Tibial artery (tissue), 4 donors: ENCODE results near the gene PDGFA.

Experiments
- DNase-seq, 2 donors: peaks; one replicate each; pipeline ENCODE4 v3.0.0-alpha.2; 2019
- H3K27ac ChIP-seq, 2 donors: fragments of 200-600 bp; sonication (generic) in 1 of 2; 1 replicate in 1 of 2; 2 replicates in 1 of 2; pipeline ENCODE4 v1.5.1; 2018 to 2019; ENCODE audit warnings: mild to moderate bottlenecking in 1 of 2
- H3K27me3 ChIP-seq, 2 donors: fragments of 200-600 bp; sonication (generic) in 1 of 2; one replicate each; pipeline versions ENCODE4 v1.5.1 to v1.6.0; 2016 to 2019
- H3K36me3 ChIP-seq, 3 donors: fragments of 200-600 bp; sonication (generic) in 2 of 3; one replicate each; pipeline ENCODE4 v1.5.1; 2016 to 2019; ENCODE audit warnings: mild to moderate bottlenecking in 2 of 3
- H3K4me1 ChIP-seq, 4 donors: fragments of 200-600 bp; sonication (generic) in 2 of 4; 1 replicate in 3 of 4; 2 replicates in 1 of 4; pipeline ENCODE4 v1.5.1; 2016 to 2019
- H3K4me3 ChIP-seq, 2 donors: fragments of 200-600 bp; sonication (generic) in 1 of 2; 1 replicate in 1 of 2; 2 replicates in 1 of 2; pipeline ENCODE4 v1.5.1; 2018 to 2019; ENCODE audit warnings: mild to moderate bottlenecking in 2 of 2
- H3K9me3 ChIP-seq, 3 donors: fragments of 200-600 bp; sonication (generic) in 1 of 3; one replicate each; pipeline ENCODE4 v1.5.1; 2016 to 2019
- intact Hi-C: fragments of 100-400 bp; cut with DNase I; formaldehyde crosslinking; loops from one replicate; pipeline ENCODE4 v1.15.0; 2023; ENCODE audit warnings: low total_unique reads
- TF ChIP-seq, protein P1 (sequence below), 2 experiments: fragments of 200-600 bp in 1 of 2; fragments of 450-650 bp in 1 of 2; IDR thresholded peaks; one replicate each; pipeline ENCODE4 v1.5.1; 2017 to 2019; ENCODE audit warnings: antibody characterized with exemption in 2 of 2, mild to moderate bottlenecking in 1 of 2, moderate library complexity in 1 of 2

Gene PDGFA

DNA sequence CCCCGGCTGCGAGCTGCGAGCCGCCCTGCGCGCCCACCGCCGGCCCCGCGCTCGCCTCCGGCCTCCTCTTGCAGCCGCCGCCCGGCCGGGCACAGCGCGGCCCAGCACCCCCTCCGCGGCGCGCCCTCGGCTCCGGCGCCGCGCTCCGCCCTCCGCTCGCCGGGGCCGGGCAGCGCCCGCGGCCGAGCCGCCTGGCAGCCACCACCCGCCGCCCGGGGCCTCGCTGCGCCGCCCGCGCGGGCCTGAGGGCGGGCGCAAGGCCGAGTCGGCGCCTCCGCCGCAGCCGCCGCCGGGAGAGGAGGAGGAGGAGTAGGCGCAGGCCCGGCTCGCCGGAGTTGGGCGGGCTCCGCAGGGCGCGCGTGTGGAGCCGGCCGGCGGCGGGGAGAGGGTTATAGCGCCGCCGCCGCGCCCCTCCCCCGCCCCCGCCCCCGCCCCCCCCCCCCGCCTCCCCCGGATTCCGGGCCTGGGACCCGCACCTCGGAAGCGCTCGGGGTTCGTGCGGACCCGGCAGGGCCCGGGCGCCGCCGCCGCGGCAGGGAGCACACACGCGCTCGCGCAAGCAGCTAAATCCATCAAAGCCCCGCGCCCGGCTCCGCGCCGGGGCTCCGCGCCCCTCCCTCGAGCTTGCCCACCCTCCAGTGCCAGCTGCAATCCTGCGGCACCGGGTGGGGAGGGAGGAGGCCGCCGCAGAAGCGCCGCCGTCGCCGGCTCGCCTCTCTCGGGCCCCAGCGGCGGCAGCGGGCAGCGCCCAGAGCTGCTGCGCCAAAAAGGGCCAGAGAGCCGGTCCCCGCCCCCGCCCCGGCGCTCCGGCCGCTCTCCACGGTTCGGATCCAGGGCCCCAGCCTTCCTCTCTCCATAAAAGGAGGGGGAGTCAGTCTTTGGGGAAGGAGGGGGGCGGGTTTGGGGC is at the start of gene PDGFA:
PDGFA (minus strand) TSS at position 363 of the 907 bp plus-strand sequence. CDS start 845 bp downstream, outside the sequence.
- Histone ChIP-seq H3K27me3 (no peaks in the 10 kb centered on the region), H3K36me3 (no peaks in the 10 kb centered on the region), H3K9me3 (peaks cover 0 to under 1% (median 0%) of the 10 kb centered on the region in 3 donors), H3K4me1 (peaks cover 0 to 62% (median 49%) of the 10 kb centered on the region in 4 donors), H3K27ac (peak within 1 kb of the TSS; percentile 96 to 99), H3K4me3 (peak within 1 kb of the TSS; percentile 89 to 96)
- TF ChIP-seq, protein P1, sequence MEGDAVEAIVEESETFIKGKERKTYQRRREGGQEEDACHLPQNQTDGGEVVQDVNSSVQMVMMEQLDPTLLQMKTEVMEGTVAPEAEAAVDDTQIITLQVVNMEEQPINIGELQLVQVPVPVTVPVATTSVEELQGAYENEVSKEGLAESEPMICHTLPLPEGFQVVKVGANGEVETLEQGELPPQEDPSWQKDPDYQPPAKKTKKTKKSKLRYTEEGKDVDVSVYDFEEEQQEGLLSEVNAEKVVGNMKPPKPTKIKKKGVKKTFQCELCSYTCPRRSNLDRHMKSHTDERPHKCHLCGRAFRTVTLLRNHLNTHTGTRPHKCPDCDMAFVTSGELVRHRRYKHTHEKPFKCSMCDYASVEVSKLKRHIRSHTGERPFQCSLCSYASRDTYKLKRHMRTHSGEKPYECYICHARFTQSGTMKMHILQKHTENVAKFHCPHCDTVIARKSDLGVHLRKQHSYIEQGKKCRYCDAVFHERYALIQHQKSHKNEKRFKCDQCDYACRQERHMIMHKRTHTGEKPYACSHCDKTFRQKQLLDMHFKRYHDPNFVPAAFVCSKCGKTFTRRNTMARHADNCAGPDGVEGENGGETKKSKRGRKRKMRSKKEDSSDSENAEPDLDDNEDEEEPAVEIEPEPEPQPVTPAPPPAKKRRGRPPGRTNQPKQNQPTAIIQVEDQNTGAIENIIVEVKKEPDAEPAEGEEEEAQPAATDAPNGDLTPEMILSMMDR (IDR thresholded peaks at IDR 0.05): peak; percentile 42 to 68
- peak in 1 of 2 donors; percentile 88 for DNase-seq
- intact Hi-C loops: loop anchor here (5.0 to 10.0 kb wide), 4 partner anchors 47 to 255 kb away; no protein-coding TSS in a partner anchor

DNA sequence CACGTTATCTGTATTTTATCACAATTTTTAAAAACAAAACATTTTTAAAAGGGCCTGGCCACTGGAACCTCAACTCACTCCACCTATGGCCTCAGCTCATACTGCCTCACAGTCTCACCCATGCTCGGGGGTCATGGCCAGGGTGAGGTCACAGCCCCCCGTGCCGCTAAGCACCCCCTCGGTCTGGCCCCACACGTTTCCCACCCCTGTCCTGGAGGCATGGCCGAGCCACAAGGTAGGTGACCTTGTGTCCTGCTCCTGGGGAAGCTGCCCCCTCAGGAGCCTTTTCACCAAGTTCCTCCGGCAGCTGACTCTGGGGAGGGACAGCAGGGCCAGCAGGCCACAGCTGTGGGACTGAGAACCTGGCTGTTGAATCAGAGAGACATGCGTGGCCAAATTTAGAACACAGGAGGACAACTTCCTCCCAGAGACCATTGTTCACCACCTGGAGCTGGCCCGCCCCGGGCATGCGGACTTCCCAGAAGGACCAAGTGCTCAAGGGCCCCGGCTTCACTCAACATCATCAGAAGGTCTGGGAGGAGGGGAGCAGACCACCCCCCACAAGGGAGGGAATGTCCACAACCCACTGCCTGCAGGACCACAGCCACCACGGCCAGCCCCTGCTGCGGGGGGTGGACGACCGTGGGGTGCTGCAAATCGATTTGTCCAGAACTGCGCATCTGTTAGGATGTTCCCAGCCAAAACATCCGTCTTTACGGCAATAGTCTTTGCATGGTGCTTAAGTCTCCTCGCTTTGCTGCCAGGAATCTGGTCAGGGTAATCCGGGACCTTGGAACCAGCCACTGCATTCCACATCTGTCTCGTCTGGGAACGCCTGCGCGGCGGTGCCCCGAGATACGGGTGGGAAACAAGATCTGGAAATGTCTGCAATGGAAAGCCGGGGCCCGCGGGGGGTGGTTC is 48.6 kb upstream of the PDGFA start:
- Histone ChIP-seq H3K36me3 (no peaks in the 10 kb centered on the region), H3K27ac (peak overlapping the region; percentile 48 to 56), H3K4me3 (peak overlapping the region; percentile 14 to 16), H3K27me3 (no peaks in the 10 kb centered on the region), H3K9me3 (no peaks in the 10 kb centered on the region), H3K4me1 (peaks cover 0 to 39% (median 29%) of the 10 kb centered on the region in 4 donors)
- no peak for DNase-seq
- TF ChIP-seq, protein P1 (IDR thresholded peaks at IDR 0.05): no peak
- intact Hi-C loops: no loop called here

DNA sequence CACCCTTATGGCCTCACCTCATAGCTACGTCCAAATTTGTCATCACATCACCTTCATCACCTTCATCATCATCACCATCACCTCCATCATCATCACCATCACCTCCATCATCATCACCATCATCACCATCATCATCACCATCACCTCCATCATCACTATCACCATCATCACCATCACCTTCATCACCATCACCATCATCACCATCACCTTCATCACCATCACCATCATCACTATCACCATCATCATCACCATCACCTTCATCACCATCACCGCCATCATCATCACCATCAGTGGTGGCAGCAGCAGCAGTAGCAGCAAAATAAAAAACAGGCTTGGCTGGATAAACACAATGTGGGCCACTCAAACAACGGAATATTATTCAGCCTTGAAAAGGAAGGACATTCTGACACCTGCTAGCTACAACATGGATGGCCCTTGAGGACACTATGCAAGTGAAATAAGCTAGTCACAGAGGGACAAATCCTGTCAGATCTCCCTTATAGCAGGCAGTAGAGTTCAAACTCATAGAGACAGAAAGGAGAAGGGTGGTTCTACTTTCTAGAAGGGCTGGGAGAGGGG is 47.7 kb upstream of the PDGFA start:
- H3K4me3 ChIP-seq: no peak overlapping the region

DNA sequence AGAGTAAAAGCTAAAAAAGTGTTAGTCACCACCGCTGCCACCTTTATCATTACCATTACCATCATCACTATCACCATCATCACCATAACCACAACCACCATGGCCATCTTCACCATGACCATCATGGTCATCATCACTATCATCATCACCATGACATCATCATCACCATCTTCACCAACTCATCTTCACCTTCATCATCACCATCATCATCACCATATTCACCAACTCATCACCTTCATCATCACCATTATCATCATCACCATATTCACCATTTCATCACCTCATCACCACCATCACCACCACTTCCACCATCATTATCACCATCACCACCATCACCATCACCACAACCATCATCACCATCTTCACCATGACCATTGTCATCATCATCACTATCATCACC is 46.5 kb upstream of the PDGFA start:
- no peaks in the 10 kb centered on the region for H3K27me3 ChIP-seq
- DNase-seq: no peak
- no peaks in the 10 kb centered on the region for H3K9me3 ChIP-seq
- intact Hi-C loops: no loop called here
- H3K36me3 ChIP-seq: no peaks in the 10 kb centered on the region
- H3K4me3 ChIP-seq: no peak overlapping the region
- TF ChIP-seq, protein P1 (IDR thresholded peaks at IDR 0.05): no peak
- H3K4me1 ChIP-seq: peaks cover 0 to 39% (median 29%) of the 10 kb centered on the region in 4 donors
- H3K27ac ChIP-seq: no peak overlapping the region

More for the DNA sequence above, 47.7 kb upstream of the PDGFA start:
- Histone ChIP-seq H3K4me1 (peaks cover 0 to 39% (median 29%) of the 10 kb centered on the region in 4 donors), H3K27ac (peak overlapping the region in 1 of 2 donors; percentile 56), H3K9me3 (no peaks in the 10 kb centered on the region), H3K36me3 (no peaks in the 10 kb centered on the region), H3K27me3 (no peaks in the 10 kb centered on the region)
- DNase-seq: no peak
- intact Hi-C loops: no loop called here
- TF ChIP-seq, protein P1 (IDR thresholded peaks at IDR 0.05): no peak
